Urinary bladder (tissue), 4 donors: ENCODE measurements around the gene SEMA3B. TPM values are rescaled to one million over a fixed set of nuclear protein-coding genes. Genes with fewer than 3 reads are reported as not detected.

Experiments
- DNase-seq: peaks from one replicate; pipeline ENCODE4 v3.0.0-alpha.2; 2015; ENCODE audit errors: extremely low spot score
- H3K27ac ChIP-seq: one replicate; pipeline ENCODE4 v1.5.1; 2013; ENCODE audit warnings: low read depth, mild to moderate bottlenecking, moderate library complexity
- H3K36me3 ChIP-seq: one replicate; pipeline ENCODE4 v1.6.1; 2013; ENCODE audit warnings: mild to moderate bottlenecking, moderate library complexity; ENCODE audit not compliant: insufficient read depth
- H3K4me1 ChIP-seq: one replicate; pipeline ENCODE4 v1.6.1; 2013; ENCODE audit warnings: mild to moderate bottlenecking, moderate library complexity; ENCODE audit not compliant: insufficient read depth
- H3K4me3 ChIP-seq: one replicate; pipeline ENCODE4 v1.5.1; 2013; ENCODE audit warnings: low read depth, low read length
- WGBS: extraction: QIAGEN DNeasy Blood & Tissue Kit; methylation state at CpG from one replicate; pipeline ENCODE4 v1.1.7; 2013; 5-methylcytosine and 5-hydroxymethylcytosine counted together
- polyA plus RNA-seq: library from polyadenylated mRNA; stranded (reverse); fragments of 200-250 nt; gene quantifications from one replicate; pipeline ENCODE4 v1.2.3, GENCODE V29; 2013
- small RNA-seq: library from RNA; depleted of rRNA; stranded (forward); fragments of <200 nt; gene quantifications from one replicate; pipeline ENCODE3, GENCODE V24; 2014
- total RNA-seq: library from RNA; depleted of rRNA; stranded (reverse); fragments of >200 nt; gene quantifications from one replicate; pipeline ENCODE4 v1.2.3, GENCODE V29; 2014
- donor health status: healthy with polysubstance abuse.
- donor health status: healthy.

SEMA3B gene
- total and polyA plus RNA-seq, 2 donors, result 35.5 to 63.4 TPM

GRCh38 chr3:50327129-50327528, 58.2 kb downstream of the SEMA3B start:
- WGBS, result 71% methylated on average over 4 of the region's 4 CpGs

More at GRCh38 chr3:50327129-50327528, 58.2 kb downstream of the SEMA3B start:
- H3K4me1 ChIP-seq, result peaks cover 3% of the 10 kb centered on the region
- DNase-seq, result no peak
- H3K27ac ChIP-seq, result no peak overlapping the region
- H3K4me3 ChIP-seq, result peak overlapping the region; percentile 91
- peaks cover 3% of the 10 kb centered on the region for H3K36me3 ChIP-seq

Small RNA genes within 50 kb of the gene (small RNA-seq; reads per million reads assigned to genes)
- gene MIR5787, result not detected

Other genes with a start within 250 kb of the SEMA3B start
- 325 TPM for gene RBM5, start 180.2 kb upstream of the SEMA3B start, total RNA-seq
- 88.7 TPM for gene RBM5, start 180.2 kb upstream of the SEMA3B start, polyA plus RNA-seq
- 10.8 TPM for gene SEMA3F, start 113.8 kb upstream of the SEMA3B start, total RNA-seq
- 35.1 TPM for gene SEMA3F, start 113.8 kb upstream of the SEMA3B start, polyA plus RNA-seq
- not detected for gene GNAT1, start 77.5 kb upstream of the SEMA3B start, total RNA-seq
- not detected for gene GNAT1, start 77.5 kb upstream of the SEMA3B start, polyA plus RNA-seq
- 0.63 TPM for gene SLC38A3, start 63.9 kb upstream of the SEMA3B start, total RNA-seq
- gene SLC38A3, start 63.9 kb upstream of the SEMA3B start, polyA plus RNA-seq, result 0.14 TPM
- 96.3 TPM for gene GNAI2, start 32.9 kb upstream of the SEMA3B start, total RNA-seq
- 263 TPM for gene GNAI2, start 32.9 kb upstream of the SEMA3B start, polyA plus RNA-seq
- gene LSMEM2, start 9.9 kb downstream of the SEMA3B start, total RNA-seq, result 0.79 TPM
- gene LSMEM2, start 9.9 kb downstream of the SEMA3B start, polyA plus RNA-seq, result 0.39 TPM
- 19.5 TPM for gene IFRD2, start 23.3 kb downstream of the SEMA3B start, total RNA-seq
- 52.9 TPM for gene IFRD2, start 23.3 kb downstream of the SEMA3B start, polyA plus RNA-seq
- gene HYAL3, start 30.3 kb downstream of the SEMA3B start, total RNA-seq, result 2.9 TPM
- gene HYAL3, start 30.3 kb downstream of the SEMA3B start, polyA plus RNA-seq, result 3.0 TPM
- 2.3 TPM for gene NAA80, start 30.3 kb downstream of the SEMA3B start, total RNA-seq
- gene NAA80, start 30.3 kb downstream of the SEMA3B start, polyA plus RNA-seq, result 12.0 TPM
- 2.5 TPM for gene HYAL1, start 34.4 kb downstream of the SEMA3B start, total RNA-seq
- gene HYAL1, start 34.4 kb downstream of the SEMA3B start, polyA plus RNA-seq, result 7.0 TPM
- gene HYAL2, start 53.6 kb downstream of the SEMA3B start, total RNA-seq, result 44.0 TPM
- gene HYAL2, start 53.6 kb downstream of the SEMA3B start, polyA plus RNA-seq, result 121 TPM
- 4.5 TPM for gene TUSC2, start 59.1 kb downstream of the SEMA3B start, total RNA-seq
- gene TUSC2, start 59.1 kb downstream of the SEMA3B start, polyA plus RNA-seq, result 48.5 TPM
- gene RASSF1, start 71.7 kb downstream of the SEMA3B start, total RNA-seq, result 25.4 TPM
- gene RASSF1, start 71.7 kb downstream of the SEMA3B start, polyA plus RNA-seq, result 41.5 TPM
- gene ZMYND10, start 76.6 kb downstream of the SEMA3B start, total RNA-seq, result 1.2 TPM
- 0.62 TPM for gene ZMYND10, start 76.6 kb downstream of the SEMA3B start, polyA plus RNA-seq
- 17.3 TPM for gene NPRL2, start 81.6 kb downstream of the SEMA3B start, total RNA-seq
- 17.0 TPM for gene NPRL2, start 81.6 kb downstream of the SEMA3B start, polyA plus RNA-seq
- 8.6 TPM for gene CYB561D2, start 81.7 kb downstream of the SEMA3B start, total RNA-seq
- gene CYB561D2, start 81.7 kb downstream of the SEMA3B start, polyA plus RNA-seq, result 19.2 TPM
- 16.2 TPM for gene TMEM115, start 90.4 kb downstream of the SEMA3B start, total RNA-seq
- gene TMEM115, start 90.4 kb downstream of the SEMA3B start, polyA plus RNA-seq, result 49.8 TPM
- gene CACNA2D2, start 234.5 kb downstream of the SEMA3B start, total RNA-seq, result 1.4 TPM
- gene CACNA2D2, start 234.5 kb downstream of the SEMA3B start, polyA plus RNA-seq, result 1.3 TPM